RWPE1 (cell line): ENCODE measurements around the gene DISC1.

Source experiments
- CTCF ChIA-PET: fragments of 350-600 bp; sonication (Branson Sonifier 250); formaldehyde crosslinking; extraction: SDS; loops from one replicate; lab custom pipeline; 2021; lab: Yijun Ruan, JAX
- POLR2A ChIA-PET: fragments of 400-600 bp; formaldehyde crosslinking; extraction: SDS; loops from one replicate; lab custom pipeline; 2020; ENCODE audit warnings: antibody characterized with exemption; ENCODE audit not compliant: low non-redundant PET; lab: Yijun Ruan, JAX
- DNase-seq: peaks from one replicate; pipeline ENCODE4 v3.0.0; 2012; ENCODE audit warnings: low spot score
- H3K27ac ChIP-seq: fragments of 450-650 bp; 2 replicates; pipeline ENCODE4 v1.5.1; 2017
- CTCF ChIP-seq: fragments of 450-650 bp; conservative IDR thresholded peaks from 2 replicates; pipeline ENCODE4 v1.5.1; 2017; ENCODE audit warnings: low read depth, mild to moderate bottlenecking

The DISC1 gene

GRCh38 chr1:231678011-231678432, 51.4 kb downstream of the DISC1 start:
- POLR2A ChIA-PET, result no interaction called here
- CTCF ChIA-PET, result no interaction called here
- TF ChIP-seq CTCF, result no peak
- DNase-seq, result no peak
- no peak overlapping the region for H3K27ac ChIP-seq

DNA sequence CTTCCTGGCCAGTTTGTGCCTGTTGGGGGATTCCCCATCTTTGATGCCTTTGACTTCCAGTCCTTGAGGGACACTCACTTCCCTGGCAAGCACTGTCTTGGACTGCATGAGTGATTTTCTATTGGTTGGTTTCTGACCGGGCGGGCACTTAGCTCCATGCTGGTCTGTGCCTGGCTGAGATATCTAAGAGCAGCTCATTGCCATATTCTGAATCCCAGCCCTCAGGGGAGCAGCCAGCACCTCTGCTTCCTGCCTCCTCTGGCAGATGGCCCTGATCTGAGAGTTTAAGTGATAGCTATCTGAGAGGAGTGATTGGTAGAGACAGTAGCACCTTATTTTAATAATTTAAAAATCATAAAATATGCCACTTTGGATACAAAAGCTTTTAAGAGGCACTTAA, 52.5 kb downstream of the DISC1 start:
- DNase-seq, result no peak
- H3K27ac ChIP-seq, result no peak overlapping the region
- ChIA-PET CTCF (no interaction called here), POLR2A (no interaction called here)
- no peak for TF ChIP-seq CTCF

- ChIA-PET POLR2A (interaction anchor here (0.6 kb wide), 1 partner anchor 1333 kb away, joined by 3 read pairs; no protein-coding TSS in a partner anchor), CTCF (interaction anchor here (0.6 kb wide), 1 partner anchor 1632 kb away, joined by 3 read pairs; no protein-coding TSS in a partner anchor)
- TF ChIP-seq CTCF, result no peak
- no peak overlapping the region for H3K27ac ChIP-seq
- no peak for DNase-seq
Observed at GRCh38 chr1:231681006-231681405, 54.4 kb downstream of the DISC1 start.

DNA sequence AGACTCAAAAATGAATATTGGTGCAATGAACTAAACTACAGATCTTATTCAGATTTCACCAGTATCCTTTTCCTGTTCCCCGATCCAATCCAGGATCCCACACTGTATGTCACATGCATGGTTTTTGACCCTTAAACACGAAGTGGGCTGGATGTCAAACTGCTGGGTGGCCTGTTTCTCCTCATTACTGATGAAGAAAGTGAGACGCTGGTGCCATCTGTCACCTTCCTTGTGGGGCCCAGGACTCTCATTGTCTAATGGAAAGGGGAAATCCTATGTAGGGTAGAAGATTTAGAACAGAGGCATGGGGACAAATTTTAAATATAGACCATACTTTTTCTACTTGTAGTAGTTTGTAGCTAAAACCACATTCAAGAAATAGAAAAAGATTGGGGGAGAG, 56.2 kb downstream of the DISC1 start:
- POLR2A ChIA-PET, result no interaction called here
- no peak for TF ChIP-seq CTCF
- no peak overlapping the region for H3K27ac ChIP-seq
- CTCF ChIA-PET, result no interaction called here
- no peak for DNase-seq

GRCh38 chr1:231683439-231684165, 57.0 kb downstream of the DISC1 start:
- TF ChIP-seq CTCF, result no peak
- ChIA-PET POLR2A (no interaction called here), CTCF (interaction anchor here (0.6 kb wide), 1 partner anchor 101 kb away, joined by 3 read pairs; no protein-coding TSS in a partner anchor)
- H3K27ac ChIP-seq, result no peak overlapping the region
- no peak for DNase-seq

DNA sequence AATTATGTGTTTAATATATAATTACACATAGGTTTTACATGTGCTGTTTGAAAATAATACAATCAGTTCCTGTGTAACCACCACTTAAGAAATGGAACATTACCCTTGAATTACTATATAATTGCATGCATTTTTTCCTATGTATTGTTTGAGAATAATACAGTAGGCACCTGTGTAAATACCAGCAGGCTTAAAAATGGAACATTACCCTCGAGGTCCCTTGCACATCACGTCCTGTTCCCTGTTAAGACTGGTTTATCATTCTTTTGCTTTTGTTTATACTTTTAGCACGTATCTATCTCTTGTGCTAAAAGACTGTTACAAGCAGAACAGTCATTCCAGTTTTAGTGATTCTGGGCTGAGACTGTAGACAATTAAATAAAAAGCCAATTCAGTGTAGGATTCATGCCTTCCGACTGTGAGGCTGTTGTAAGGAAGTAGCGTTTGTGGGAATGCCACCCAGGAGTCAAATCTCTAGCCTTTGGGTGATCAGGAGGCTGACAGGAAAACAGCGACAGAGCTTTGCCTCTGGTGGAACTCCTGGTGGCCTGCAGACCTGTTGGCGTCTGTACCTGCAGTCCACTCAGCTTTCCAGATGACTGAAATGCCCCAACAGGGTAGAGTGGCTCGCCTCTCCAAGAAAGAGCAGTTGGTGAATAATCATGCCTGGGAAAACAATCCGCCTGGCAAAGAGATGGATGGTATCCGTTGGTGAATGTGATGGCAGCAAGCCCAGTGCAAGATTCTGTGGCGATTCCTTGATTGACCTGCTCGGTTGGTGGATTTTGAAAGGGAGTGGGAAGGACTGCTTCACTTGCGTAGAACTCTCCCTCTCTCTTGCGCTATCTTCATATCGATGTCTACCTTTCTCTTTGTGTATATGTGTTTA, 58.0 kb downstream of the DISC1 start:
- TF ChIP-seq CTCF, result no peak
- ChIA-PET CTCF (no interaction called here), POLR2A (no interaction called here)
- no peak for DNase-seq
- no peak overlapping the region for H3K27ac ChIP-seq
